Measurements from ENCODE around the gene SI.
"Not testable (repeated sequence)": the region's sequence is repeated elsewhere in the genome, so short reads cannot be mapped to it uniquely, and the experiment has no call there.

SI gene

DNA sequence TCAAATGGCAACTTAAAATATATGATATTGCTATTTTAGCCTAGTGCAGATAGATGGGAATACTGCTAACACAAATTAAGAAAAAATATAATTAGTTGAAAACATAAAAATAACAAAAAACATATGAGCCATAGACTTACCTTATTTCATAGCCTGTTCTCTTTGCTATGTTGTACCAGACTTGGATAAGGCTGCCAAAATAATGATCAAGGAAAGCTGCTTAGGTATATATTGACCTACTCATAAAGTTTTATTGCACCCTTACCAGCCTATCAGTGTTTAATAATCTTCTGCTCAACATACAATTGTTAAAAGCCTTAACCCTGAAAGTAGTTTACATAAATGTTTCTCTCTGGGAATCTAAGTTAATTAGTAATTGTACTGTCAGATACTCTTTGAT, at the start of gene SI:
TSS of gene SI (minus strand) at position 204 of the 400 bp plus-strand sequence. CDS start 2,484 bp downstream, outside the sequence.
- no peak for DNase-seq

DNA sequence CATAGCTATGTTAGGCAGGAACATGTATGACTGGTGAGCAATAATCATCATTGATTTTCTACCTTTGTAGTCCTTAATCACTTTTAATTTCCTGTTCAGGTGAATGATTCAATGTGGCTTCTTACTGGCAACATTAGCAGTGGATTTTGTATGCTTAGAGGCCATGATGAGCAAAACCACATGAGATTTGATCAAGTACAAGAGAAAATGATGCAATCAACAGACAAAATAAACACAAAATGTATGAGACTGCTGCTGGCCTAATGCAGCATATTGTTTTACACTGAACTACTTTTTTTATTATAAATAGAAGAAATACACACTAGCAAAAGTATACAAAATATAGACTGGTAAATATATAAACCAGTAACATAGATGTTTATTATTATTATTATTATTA, 47.5 kb upstream of the SI start:
- no peak for DNase-seq

DNA sequence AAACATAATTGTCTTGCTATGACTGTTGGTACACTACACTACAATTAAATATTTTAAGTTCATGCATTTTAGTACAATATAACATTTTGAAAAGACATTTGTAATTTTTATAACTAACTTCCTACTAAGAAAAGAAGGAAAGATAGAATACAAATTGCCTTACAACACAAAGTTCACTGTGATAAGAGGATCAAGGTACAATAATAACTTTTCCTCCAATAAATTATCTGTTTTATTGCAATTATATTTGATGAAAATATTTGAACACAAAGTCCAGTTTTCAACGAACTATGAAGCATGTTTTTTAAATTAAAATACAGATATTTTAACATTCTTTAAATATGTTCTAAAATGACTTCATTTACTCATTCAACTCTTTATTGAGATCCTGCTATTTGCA, 33.1 kb upstream of the SI start:
- no peak for DNase-seq

DNA sequence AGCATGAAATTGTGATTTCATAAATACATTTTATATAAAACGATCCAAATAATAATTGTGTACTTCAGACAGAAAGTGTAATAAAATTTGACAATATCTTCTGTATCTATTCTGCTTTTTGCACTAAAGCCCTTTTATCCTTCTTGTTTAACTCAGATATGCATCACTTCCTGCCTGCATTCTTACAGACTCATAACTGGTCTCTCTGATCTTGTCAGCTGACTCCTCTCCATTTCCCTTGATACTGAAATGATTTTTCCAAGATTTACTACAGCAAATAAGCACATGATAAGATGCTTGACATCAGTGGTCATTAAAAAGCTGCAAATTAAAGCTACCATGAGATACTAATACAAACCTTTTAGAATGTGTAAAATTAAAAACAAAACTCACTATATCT, 25.3 kb upstream of the SI start:
- no peak for DNase-seq

DNA sequence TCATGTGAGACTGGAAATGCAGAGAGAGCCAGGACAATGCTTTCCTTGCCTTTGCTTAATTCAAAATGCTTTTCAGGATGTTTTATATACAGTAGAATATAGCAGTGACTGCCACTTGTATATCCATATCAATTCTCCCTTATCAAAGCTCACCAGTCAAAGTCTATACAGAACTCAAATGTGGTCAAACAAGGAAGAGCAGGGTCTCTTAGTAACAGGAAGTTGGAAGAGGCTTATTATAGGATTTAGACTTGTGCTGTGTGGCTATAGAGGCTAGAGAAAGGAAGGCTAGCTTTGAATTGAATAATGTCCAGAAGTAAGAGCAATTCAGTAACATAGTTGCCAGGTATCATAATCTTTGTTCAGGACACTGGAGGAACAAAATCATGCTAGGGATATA, 4.4 kb upstream of the SI start:
- DNase-seq = no peak

DNA sequence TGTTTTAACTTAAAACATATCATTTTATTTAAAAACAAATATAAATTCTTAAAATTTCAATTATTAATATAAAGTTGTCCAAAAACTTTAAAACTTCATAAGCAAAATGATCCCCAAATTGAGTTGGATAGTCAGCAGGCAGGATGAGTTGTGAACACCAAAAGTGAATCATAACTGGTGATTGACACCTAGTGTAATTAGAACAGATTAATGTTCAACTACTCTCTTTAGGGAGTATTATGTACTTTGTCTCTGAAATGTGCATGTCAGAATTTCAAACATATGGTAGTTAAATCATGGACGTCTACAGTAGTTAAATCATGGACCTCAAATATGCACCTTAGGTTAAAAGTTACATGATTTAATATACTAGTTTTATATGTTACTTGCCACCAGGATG, 2.9 kb upstream of the SI start:
- no peak for DNase-seq

DNA sequence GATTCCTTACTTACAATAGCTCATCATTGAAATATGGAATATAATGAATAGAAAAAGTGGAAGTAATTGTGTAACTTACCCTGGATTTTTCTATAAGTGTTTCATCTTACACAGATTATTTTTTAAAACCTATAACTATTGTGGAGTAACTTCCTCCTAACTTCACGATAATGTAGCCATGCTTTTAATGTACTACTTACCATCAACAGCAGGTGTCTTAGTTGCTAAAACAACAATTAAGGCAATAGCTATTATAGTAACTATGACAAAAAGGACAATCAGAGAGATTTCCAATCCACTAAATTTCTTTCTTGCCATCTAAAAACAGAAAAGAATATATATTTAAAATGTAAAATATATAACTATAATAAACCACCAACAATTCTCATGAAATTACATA, 2.6 kb downstream of the SI start:
- DNase-seq = no peak

DNA sequence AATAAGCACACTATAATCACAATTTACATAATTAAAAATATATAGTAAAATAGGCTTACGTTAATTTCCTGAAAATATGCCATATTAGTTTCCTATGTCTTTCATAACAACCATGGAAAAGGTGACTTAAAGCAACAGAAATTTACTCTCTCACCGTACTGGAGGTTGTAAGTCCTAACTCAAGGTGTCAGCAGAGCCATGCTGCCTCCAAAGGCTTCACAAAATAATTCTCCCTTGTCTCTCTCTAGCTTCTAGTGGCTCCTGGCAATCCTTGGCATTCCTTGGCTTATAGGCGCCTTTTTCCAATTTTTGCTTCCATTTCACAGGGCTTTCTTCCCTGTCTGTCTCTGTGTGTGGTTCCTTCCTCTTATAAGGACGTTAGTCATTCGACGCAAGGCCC, 7.6 kb downstream of the SI start:
- no peak for DNase-seq

DNA sequence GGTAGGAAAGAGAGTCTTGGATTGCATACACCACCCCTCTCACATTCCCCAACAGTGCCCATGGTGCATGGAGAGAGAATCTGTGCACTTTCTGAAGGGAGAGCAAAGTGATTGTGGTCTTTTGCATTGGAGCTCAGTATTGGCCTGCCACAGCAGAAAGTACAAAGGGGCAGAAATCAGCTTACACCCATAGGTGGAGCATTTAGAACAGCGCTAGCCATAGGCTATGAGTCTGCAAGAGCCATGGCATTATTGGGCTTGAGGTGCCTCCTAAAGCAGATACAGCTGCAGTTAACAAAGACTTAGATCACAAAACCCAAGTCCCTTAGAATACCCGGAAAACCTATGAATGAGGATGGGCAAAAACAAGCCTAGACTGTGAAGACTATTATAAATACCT, 21.8 kb downstream of the SI start:
- no peak for DNase-seq

DNA sequence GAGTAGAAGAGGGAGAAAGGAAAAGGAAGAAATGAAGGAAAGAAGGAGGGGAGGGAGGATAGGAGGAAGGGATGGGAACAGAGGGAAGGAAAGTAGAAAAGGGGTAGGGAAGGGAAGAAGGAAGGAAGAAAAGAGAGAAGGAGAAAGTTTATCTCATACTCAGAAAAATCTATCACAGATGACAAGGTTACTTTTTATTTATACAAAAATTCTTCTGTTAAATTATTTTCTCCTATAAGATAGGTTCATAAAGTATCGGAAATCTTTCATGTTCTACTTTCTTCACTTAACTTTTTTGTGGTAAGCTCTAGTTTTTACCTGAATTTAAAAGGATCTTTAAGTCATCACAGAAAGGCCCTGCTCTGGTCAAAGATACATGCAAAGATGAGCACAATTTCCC, 38.1 kb downstream of the SI start:
- no peak for DNase-seq

DNA sequence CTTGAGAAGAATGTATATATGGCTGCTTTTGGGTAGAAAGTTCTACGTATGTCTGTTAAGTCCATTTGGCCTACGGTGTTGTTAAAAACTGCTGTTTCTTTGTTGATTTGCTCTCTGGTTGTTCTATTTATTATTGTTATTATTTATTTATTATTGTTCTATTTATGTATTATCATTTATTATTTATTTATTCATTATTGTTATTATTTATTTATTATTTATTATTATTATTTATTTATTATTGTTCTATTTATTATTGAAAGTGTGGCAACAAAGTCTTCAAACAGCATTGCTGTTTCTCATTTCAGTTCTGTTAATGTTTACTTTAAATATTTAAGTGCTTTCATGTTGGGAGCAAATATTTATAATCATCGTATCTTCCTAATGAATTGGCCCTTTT, 66.7 kb downstream of the SI start:
- no peak for DNase-seq

DNA sequence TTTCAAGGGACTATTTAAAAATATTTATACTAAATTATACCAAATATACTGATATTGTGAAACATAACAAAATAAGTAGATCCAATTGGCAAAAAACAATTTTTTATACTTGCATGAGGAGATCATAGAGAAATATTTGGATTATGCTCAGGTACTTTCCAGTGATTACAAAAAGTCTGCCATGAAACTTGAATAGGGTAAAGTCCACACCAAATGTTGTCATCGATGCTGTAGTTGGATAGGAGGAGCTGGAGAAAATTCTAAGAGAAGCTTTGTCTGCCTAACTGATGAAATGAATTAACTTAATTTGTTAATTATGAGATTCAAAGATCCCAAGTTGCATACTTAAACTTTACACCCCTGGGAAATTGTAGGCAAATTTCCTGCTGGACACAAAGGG, 93.3 kb downstream of the SI start:
- DNase-seq = no peak

DNA sequence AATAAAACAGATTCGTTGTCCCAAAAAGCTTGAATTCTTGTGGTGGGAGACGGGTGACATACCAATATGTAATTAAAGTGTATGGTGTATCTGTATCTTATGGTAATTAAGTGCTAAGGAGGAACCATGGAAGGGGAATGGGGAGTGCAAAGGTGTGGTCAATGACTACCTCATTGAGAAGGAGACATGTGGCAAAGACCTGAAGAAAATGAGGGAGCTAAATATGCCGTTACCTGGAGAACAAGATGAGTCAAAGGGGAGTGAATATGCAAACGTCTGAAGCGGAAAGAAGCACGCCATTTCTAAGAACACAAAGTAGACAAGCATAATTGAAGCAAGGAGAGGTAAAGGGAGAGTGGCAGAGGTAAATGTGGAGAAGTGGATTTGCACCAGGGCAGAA, 115.7 kb downstream of the SI start:
- no peak for DNase-seq

DNA sequence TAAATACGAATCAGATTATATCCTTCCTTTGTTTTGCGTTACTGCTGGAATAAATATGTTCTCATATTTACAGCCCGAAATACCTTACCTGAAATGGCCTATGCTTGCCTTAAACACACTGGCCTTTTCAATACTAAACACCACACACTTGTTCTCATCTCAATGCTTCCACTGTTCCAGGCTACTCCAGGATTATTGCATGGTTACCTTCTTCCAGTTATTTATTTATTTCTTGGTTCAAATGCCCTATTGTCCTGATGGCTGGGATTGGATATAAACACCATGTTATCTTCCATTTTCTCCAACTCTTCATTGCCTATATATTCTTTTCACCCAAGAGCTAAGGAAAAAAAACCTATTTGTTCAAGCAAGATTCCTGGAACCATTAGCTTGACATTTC, 125.3 kb downstream of the SI start:
- no peak for DNase-seq

DNA sequence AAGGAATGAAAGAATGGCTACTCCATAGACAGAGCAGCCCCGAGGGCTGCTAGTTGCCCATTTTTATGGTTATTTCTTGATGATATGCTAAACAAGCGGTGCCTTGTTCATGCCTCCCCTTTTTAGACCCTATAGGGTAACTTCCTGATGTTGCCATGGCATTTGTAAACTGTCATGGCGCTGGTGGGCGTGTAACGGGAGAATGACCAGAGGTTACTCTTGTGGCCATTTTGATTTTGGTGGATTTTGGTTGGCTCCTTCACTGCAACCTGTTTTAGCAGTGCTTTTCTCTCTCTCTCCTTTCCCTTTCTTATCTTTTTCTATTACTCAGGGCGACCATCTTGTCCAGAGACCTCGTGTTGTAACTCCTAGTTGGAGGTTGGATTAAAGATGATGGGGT, 126.9 kb downstream of the SI start:
- DNase-seq = not testable (repeated sequence)

DNA sequence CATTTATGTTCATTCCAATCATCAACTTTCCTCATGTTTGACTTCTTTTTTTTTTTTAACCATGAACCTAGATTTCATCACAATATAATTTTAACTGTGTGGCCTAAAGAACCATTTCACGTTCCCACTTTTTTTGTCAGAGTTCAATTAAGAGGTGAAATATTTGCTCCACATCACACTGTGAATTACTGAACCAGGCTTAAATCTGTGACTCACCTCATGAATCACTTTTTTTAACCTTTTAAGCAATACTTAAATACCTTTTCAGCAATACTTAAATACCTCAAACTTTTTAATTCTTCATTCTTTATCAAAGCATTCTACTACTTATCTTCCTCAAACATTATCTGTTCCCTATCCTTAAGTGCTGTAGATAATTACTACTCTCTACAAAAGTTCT, 137.6 kb downstream of the SI start:
- DNase-seq = no peak

DNA sequence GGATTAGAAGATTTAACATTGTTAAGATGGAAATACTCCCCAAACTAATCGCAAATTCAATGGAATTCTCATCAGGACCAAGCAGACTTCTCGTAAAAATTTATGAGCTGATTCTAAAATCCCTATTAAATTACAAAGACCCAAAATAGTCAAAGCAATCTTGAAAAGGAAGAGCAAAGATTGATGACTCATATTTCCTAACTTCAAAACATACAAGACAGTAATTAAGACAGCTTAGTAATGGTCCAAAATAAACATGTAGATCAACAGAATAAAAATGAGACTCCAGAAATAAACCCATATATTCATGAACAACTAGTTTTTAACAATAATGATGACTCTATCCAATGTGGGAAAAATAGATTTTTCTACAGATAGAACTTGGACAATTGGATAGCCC, 148.7 kb downstream of the SI start:
- DNase-seq = no peak
